CD4-positive, alpha-beta T cell treated with Interleukin-1 beta for 1 hour (primary cell): ENCODE data around the gene GTPBP10.

Experiments
- DNase-seq, 2 donors: peaks; one replicate each; pipeline ENCODE4 v3.0.0-alpha.2; 2020 to 2022

The GTPBP10 gene

GRCh38 chr7:90383422-90383821, 36.9 kb downstream of the GTPBP10 start:
- DNase-seq, result no peak

DNA sequence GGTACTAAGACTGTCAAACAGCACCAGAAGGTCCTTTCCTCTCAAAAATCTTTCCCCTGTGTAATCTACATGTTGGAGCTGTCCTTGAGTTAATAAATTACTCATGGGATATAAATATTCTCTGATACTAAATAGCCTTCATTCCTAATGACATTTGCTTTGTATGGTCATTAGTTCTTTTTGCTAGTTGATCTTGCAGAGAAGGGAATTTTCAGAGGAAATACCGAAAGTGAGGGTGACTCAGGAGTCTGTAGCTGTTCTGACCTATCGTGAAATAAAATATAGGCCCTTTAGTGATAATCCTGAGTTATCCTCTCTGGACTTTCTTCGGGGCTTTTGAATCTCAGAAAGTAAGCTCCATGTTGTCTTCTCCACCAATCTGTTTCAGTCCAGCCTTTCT, 37.3 kb downstream of the GTPBP10 start:
- DNase-seq, result no peak

DNA sequence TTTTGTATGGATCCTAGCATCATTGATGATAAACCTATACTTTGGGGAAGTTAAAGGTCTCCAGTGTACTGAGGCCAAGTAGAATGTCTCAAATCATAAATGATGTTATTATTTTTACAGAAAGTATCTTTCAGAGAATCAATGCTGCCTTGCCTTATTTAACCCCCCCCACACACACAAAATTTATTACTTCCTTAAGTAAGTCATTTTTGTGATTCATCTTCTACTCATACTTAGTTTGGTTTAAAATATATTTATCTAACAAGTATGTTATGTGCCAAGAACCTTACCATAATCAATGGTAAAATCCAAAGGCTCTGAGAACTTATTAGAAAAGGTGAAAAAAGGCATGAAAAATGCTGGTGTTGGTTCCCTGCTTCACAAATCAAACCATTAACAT, 37.9 kb downstream of the GTPBP10 start:
- no peak for DNase-seq

GRCh38 chr7:90387470-90388240, 41.1 kb downstream of the GTPBP10 start:
- DNase-seq, result no peak

- no peak for DNase-seq
These were observed 44.4 kb downstream of the GTPBP10 start for GRCh38 chr7:90390926-90391325.

GRCh38 chr7:90391488-90391887, 45.0 kb downstream of the GTPBP10 start:
- no peak for DNase-seq

DNA sequence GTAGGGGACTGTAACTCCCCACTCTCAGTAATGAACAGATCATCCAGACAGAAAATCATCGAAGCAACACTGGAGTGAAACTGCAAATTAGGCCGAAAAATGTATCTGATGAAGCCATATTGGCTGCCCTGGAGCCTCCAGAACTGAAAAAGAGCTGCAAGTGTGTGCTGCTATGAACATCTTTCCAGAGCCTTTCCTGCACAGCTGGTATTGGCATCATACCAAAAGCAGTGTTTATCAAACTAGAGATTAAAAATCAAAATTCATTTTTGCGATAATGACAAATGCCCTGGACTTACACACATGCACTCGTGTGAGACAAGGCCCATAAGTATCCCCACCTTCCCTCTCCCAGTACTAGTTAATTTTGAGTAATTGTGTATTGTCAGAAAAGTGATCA, 49.9 kb downstream of the GTPBP10 start:
- DNase-seq, result no peak

DNA sequence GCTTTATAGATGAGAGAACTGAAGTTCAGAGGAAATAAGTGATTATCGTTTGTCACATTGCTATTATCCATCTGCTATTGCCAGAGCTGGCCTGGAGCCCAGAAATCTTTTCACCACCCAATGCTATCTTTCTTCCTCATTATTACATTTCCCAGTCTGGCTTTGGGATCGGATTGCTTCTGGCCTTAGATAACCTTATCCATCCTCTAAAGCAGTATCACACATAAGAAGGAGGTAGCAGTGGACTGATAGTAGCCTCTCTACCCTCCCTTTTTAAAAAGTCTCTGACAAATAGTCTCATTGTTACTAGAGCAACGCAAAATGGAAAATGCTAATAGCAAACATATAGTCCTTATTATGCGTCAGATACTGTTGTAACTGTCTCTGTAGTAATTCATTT, 55.5 kb downstream of the GTPBP10 start:
- DNase-seq, result no peak

DNA sequence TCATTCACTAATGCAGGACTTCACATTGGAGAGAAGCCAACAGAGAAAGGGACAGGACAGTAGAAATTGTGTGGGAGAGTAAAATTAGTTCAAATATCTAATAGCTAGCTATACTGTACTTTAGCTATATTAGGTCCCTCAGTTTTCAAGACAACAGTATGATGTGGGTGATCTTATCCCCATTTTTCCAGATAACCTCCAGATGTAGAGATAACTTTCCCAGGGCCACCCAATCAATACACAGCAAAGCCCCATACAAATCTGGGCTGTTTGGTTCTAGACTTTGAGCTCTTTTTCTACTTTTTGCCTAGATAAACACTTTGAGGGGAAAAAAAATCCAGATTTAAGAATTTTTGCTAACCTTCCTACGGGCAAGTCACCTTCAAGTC, 56.3 kb downstream of the GTPBP10 start:
- no peak for DNase-seq

DNA sequence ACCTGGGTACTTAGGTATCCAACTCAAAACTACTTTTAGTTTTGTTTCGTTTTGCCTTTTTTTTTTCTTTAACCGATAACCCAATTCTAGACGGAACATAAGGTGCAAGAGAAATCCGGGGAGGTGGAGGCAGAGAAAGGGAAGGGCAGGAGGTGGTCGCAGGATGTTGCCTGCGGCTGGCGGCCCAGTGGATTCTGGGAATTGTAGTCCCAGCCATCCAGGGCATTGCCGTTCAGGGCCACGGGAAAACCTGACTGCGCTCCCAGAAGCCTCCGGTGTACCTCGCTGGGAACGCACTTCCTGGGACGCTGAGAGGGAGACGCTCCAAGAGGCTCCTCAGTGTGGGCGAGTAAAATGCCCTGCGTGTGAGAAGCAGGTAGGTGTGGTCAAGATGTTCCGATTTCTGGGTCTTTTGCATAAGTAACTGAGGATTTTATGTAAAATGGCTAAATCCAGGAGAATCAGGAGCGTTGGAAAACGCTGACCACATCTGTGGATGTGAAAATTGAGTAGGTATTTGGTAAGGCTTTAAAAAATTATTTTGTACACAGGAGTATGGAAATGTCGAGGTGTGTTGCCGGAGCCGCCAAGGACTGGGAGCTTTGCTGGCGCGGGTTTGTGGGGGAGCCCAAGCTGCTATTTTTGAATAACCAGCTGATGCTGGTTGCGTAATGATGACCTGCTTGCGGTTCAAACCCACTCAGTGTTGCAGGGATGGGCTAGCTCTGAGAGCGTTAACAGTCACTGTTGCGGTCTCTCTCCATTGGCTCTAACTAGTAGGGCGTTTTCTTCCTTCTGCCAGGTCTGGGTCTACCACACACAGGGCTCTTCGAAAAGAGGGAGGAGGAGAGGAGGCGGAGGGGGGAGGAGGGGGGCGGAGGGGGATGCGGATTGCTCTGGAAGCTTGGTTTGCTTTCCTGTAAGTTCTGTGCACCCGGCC, 56.9 kb downstream of the GTPBP10 start, which contains the start of gene CLDN12:
Gene CLDN12, plus strand, starts transcription at position 288 of the 940 bp plus-strand sequence. CDS start 9,216 bp downstream, outside the sequence.
- peak; percentile 80 to 84 for DNase-seq

DNA sequence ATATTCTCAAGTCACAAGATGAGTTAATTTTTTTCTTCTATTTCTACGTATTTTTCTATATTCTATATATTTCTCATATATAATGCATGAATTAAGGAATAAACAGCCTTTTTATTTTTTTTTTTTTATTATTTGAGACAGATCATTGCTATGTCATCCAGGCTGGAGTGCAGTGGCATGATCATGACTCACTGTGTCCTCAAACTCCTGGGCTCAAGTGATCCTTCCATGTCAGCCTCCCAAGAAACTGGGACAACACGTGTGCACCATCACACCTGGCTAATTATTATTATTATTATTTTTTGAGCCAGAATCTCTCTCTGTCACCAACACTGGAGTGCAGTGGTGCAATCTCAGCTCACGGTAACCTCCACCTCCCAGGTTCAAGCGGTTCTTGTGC, 58.3 kb downstream of the GTPBP10 start:
- no peak for DNase-seq

DNA sequence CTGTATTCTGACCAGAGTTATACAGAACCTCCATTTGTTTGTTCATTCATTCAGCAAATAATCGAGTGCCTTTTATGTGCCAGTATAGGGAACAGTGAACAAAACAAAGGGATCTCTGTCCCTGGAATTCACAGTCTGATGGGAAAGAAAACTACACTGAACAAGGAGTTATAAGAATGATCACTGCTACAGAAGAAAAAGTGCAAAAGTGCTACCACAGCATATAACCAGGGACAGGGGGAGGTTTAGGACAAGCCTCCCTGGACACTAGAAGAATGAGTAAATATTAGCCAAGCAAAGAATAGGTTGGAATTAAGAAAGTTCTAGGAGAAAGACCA, 60.9 kb downstream of the GTPBP10 start:
- no peak for DNase-seq

DNA sequence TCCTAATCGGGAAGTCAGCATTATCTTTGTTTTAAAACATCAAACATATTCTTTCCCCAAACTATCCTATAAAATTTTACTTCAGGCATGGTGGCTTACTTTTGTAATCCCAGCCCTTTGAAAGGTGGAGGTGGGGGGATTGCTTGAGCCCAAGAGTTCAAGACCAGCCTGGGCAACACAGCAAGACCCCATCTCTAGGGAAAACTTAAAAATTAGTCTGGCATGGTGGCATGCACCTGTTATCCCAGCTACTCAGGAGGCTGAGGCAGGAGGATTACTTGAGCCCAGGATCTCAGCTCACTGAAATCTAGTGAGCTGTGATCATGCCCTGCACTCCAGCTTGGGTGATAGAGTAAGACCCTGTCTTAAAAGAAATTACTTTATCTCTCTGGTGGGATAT, 61.6 kb downstream of the GTPBP10 start:
- no peak for DNase-seq

GRCh38 chr7:90409667-90410066, 63.2 kb downstream of the GTPBP10 start:
- DNase-seq, result no peak

GRCh38 chr7:90411510-90411909, 65.0 kb downstream of the GTPBP10 start:
- no peak for DNase-seq

DNA sequence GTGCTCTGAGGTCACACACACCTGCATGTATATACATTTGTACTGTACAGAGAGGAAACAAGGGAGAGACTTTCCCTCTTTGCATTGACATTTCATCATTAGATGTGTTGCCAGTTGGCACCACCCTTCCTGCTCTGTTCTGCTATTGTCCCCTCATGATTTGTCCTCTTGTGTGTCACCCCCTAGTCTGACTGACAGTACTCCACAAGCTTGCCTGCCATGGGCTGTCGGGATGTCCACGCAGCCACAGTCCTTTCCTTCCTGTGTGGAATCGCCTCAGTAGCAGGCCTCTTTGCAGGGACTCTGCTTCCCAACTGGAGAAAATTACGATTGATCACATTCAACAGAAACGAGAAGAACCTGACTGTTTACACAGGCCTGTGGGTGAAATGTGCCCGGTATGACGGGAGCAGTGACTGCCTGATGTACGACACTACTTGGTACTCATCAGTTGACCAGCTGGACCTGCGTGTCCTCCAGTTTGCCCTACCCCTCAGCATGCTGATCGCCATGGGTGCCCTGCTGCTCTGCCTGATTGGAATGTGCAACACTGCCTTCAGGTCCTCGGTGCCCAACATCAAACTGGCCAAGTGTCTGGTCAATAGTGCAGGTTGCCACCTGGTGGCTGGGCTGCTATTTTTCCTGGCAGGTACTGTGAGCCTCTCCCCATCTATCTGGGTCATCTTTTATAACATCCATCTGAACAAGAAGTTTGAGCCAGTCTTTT, 66.1 kb downstream of the GTPBP10 start:
- peak in 1 of 2 donors; percentile 8 for DNase-seq

GRCh38 chr7:90413185-90413528, 66.6 kb downstream of the GTPBP10 start:
- no peak for DNase-seq

- DNase-seq, result no peak
These were observed 75.1 kb downstream of the GTPBP10 start for GRCh38 chr7:90421651-90422050.

DNA sequence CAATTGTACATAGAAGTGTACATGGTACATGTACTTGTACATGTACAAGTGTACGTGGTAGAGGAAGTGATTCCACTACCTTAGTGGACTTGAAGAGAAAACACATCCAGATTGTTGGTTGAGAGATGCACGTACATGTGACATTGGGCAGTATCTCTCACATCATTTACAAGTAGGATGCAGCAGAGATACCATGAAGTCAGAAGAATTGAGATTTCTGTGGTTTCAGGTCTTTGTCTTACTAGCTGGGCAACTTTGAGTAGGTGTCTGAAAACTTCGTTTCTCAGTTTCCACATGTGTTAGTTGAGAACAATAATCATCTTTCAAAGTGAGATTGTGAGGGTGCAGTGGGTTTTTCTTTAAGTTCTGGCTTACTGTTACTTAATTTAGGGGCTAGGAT, 78.2 kb downstream of the GTPBP10 start:
- DNase-seq, result no peak

DNA sequence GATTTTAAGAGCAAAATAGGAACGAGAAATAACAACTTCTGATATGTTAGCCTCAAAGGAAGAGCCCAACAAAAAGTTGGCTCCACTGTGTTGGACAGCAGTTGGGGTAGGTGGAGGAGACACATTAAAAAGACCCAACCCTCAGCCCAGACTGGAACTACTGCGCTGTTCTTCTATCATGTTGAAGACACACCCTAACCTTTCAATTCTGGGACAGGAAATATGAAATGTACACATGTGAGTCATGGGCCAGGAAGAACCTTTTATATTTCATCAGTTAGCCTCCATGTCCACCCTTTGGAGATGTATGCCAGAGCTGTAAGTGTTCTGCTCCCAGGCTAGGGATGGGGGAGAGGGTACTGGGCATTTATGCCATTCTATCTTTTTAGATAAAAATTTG, 78.9 kb downstream of the GTPBP10 start:
- no peak for DNase-seq

GRCh38 chr7:90430614-90431460, 84.3 kb downstream of the GTPBP10 start:
- DNase-seq, result no peak

GRCh38 chr7:90432752-90433151, 86.2 kb downstream of the GTPBP10 start:
- DNase-seq, result no peak

DNA sequence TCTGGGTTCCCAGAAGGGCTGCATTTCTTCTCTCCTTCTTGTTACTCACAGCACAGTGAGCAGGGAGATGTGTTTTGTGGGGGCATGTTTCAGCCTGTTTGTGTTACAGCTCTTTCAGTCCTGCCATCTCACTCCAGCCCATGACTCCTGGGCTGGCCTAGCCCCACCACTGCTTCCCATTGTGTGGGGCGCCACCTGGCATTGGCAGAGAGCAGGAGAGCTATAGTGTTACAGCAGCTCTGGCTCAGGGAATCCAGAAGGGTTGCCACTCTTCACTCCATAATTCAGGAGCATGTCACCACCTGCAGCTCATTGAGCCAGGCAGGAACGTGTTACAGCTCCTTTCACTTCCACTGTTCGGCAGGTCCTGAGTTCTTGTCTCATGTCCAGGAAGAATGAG, 86.7 kb downstream of the GTPBP10 start:
- DNase-seq, result no peak
